GM19351 (cell line): Measurements from ENCODE around the gene FANCC.

Experiments used
- ATAC-seq: cut with Tn5 transposase; IDR thresholded peaks from one replicate; pipeline ENCODE4 v1.9.1; 2021; ENCODE audit warnings: mild to moderate bottlenecking, moderate library complexity; ENCODE audit not compliant: unreplicated experiment

The FANCC gene

DNA sequence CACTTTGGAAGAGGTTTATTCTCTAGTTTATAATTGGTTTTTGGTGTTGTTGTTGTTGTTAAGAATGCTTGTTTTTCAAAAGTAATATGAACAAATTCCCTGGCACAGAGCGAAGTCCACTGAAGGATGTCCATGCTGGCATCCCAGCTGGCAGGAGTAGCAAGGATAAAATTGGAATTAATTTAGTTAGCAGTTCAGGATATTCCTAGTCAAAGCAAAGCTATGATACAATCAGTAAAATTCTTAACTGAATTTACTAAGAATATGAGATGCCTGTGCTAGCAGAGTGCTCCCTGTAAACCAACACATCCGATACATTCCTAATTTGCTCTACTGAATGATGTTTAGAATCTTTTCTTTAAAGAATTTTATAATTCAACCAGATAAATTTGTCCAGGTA lies 161.4 kb downstream of the FANCC start:
- no peak for ATAC-seq

DNA sequence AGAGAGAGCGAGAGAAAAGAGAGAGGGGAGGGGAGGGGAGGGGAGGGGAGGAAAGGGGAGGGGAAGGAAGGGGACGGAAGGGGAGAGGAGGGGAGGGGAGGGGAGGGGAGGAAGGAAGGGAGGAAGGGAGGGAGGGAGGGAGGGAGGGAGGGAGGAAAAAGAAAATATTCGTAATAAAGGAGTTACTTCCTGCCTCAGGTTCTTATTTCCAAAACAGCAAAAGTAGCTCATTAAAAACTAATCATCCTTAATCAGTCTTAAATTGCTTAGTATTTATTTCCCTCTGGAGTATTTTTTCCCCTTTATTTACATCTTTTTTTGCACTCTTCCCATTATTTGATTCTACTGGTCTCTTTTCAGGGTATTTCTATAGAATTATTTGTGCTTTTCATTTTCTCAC lies 162.3 kb downstream of the FANCC start:
- no peak for ATAC-seq

DNA sequence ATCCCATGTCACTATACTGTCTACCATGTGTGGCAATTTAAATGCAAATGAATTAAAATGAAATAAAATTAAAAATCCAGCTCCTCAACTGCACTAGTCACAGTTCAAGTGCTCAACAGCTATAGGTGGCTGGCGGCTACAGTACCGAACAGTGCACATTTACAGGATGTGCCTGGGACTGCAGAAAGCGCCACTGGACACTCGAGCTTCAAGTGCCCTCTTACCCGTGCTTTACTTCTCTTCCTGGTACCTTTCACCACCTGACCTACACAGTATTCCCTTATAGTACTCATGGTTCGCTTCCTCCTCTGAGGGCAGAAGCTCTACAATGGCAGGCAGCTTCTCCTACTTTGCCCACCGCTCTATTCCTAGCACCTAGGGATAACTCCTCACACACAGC lies 166.6 kb downstream of the FANCC start:
- ATAC-seq, result no peak

DNA sequence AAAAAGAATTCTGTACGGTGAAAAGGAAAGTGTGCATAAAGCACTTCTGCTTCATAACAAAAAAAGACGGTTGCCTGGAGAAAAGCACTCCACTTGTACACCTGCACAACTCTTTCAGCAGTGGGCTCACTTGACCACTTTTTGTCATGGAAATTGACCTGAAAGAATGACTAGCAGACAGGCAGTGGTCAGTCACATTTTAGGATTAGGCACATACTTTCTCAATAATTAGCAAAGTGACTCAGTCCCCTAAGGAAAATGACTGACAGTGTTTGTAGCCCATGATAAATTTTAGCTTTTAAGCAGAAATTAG lies 169.3 kb downstream of the FANCC start:
- no peak for ATAC-seq

DNA sequence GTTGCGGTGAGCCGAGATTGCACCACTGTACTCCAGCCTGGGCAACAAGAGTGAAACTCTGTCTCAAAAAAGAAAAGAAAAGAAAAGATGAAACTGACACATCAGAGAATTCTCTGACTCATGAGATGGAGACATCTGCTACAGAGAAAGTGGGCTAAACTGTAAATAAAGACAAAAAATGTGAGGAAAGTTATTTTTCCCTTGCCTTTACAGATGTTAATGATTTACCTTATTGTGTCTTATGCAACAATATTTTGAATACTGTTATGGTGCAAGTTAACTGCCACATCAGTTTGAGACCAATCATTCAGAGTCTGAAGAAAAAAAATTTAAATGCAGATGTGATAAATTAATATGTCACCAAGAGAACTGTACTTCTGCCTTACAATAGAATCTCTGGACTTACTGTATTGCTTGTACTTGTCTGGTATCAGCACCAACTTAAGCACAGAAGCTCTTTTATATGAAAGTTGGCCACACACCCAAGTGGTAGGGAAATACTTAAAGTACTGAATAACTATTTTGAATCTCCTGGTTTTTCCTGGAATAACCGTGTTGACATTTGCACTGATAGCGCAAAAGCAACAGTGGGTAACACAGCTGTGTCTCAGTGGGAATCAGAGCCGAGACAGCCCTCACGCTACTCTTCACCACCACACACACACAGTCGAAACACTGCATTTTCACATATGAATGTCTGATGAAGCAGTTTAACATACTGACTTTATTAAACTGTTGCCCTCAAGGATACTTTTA lies 169.9 kb downstream of the FANCC start:
- ATAC-seq, result no peak

DNA sequence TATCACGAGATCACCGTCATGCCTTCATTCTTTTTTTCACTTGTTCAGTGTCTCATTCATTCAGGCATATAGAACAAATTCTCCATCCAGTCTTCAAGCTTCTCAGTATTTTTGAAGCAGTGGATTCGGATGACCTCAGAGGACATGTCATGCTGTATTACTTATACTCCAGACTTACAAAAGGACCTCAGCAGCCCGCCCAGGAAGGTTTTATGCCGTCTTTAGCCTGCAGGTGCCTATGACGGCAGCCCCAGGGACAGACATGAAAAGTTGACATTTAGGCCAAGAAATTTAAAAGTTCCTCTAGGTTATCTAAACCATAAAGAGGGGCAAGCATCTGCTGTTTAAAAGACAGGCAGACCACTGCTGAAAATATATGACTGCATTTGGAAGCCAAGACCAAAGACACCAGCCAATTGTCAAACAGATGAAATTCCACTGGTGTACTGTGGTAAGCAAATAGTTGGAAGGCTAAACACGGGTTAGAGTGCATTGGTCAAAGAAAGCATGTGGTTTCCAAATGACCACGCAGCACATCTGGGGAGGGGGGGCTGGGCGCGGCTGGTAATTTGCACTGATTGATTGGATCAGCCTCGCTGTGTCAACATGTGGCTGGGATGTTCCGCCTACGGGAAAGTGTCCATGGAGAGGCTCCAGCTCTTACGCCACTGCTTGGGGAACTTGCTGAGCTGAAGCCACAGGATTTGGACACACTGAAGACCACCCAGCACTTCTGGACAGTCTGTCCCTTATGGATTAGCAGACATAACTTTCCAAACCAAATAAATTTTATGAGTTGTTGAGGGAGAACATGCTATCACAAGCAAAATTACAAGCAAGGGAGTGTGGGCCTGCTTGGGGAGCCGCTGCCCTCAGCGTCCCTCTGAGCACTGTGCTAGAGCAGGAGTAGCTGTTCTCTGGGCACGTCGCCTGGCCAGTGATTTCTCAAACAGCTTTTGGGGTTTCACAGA lies 173.6 kb downstream of the FANCC start:
- ATAC-seq, result no peak

DNA sequence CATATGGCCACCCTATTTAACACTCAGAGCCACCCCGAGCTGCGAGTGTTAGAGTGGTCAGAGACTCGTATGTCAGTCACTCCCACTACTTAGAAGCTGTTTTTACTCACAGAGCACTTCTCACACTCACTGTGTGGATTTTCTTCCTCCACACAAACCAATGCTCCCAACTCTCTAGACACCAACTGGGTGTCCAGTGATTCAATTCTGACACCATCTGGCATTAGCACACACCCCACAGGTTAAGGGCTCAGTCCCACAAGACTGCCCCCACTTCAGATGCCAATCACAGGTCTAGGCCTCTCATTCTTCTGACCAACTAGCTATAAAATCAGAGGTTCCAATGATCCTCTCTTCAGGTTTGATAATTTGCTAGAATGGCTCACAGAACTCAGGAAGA lies 174.8 kb downstream of the FANCC start:
- ATAC-seq, result no peak

DNA sequence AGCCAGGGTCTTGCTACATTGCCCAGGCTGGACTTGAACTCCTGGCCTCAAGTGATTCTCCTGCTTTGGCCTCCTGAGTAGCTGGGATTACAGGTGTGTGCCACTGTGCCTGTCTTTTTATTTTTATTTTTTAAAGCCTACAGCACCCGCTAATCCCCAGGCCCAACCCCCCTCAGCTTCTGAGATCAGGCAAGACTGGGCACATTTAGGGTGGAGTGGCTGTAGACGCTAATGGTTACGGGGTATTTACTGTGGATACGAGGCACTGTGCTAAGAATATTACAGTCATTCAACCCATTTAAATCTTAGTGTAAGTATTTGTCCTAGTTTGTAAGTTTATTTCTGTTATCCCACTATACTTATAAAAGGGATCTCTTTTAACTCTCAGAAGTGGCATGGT lies 175.2 kb downstream of the FANCC start:
- no peak for ATAC-seq

DNA sequence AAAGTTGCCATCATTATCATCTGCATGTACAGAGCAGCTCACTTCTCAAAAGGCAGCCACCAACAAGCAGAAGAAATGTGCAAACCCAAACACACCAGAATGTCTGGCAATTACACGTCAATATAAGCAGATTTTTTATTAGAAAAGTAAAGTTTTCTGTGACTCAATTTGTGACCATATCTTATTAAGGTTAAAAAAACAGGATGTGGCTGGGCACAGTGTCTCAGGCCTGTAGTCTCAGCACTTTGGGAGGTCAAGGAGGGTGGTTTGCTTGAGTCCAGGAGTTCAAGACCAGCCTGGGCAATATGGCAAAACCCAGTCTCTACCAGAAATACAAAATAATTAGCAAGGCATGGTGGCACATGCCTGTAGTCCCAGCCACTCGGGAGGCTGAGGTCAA lies 176.7 kb downstream of the FANCC start:
- ATAC-seq, result no peak

DNA sequence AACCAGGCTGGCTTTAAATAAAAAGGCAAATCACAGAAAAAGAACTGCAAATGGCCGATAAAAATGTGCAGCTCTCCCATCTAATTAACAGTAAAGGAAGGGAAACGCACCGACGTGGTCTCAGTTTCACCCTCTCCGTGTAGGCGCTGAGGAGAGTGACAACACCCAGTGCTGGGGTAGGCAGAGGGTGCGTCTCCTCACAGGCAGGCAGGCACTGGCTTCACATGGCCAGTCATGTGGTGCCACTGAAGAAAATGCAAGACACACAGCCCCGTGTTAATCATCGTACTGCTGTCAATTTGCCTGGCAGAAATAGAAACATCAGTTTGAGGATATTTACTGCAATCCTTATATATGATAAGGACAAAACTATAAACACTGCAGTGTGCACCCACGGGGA lies 178.4 kb downstream of the FANCC start:
- no peak for ATAC-seq

DNA sequence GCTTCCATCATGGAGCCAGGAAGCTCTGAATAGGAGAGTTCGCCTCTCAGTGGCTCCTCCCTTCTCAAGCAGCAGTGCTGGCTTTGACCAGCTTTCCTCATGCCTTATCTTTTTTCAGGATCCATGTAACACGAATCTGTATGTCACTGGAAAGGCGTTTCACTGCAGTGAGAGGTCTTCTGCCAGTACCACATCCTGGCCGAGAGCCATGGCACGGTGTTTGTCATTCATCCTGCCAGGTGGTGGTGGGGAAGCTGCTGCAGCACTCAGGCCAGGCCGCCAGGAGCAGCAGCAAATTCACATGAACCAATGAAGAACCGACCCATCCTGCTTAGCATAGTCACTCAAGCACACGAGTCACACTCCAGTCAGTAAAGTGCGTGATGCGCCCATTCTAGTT lies 179.0 kb downstream of the FANCC start:
- ATAC-seq, result no peak

DNA sequence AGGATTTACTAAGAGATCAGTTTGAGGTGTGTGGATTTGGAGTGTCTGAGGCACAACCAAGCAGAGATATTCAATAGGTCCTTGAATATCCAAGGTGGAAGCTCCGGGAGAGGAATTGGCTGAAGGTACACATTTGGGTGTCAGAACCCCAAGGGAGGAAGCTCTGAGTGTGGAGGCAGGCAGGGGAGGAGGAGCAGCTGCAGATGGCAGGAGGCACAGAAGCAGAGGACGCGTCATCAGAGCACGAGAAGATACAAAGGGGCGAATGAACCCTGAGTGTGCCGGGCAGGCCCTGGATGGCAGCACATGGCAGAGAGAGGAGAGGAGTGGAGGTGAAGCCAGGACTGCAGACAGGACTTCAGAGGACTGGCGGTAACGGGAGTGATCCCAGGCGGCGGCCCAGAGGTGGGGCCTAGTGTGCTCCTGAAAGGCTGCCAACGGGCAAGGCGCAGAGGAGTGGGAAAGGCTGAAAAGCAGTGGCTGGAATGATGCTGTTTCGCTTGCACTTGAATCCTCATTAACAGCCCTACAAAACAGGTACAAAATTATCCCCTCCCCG lies 179.8 kb downstream of the FANCC start:
- no peak for ATAC-seq

DNA sequence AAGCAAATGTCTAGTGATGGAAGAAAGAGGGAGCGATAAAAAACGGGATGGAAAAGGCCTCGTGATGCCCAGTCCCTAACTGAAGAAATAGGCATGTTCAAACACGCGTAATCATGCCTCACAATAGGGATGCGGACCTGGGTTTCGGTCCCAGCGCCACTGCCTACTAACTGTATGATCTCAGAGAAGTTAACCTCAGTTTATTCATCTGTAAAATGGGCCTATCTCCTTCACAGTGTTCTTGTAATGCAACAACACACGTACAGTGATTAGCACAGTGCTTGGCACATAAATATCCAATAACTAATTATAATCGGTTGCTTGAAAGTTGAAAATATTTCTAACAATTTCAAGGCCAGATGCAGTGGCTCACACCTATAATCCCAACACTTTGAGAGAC lies 181.8 kb downstream of the FANCC start:
- ATAC-seq, result no peak

DNA sequence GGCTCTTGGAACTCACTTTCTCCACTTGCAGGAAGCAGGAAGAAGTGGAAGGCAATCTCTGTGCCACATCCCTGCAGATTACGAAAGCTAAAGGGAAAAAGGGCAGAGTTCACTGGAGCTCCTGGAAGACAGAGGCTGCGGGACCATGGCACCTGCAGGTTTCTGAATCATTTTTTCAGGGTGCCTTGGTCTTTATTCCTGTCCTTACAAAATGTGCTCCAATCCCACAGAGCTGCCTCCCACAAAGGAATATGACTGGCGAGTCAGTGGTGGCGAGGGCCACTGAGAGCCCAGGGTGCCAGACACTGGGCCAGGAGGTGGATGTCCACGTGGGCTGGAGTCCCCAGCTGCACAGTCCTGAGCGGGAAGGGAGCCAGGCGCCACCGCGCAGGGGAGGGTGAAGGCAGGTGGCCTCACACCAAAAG lies 183.0 kb downstream of the FANCC start:
- no peak for ATAC-seq

DNA sequence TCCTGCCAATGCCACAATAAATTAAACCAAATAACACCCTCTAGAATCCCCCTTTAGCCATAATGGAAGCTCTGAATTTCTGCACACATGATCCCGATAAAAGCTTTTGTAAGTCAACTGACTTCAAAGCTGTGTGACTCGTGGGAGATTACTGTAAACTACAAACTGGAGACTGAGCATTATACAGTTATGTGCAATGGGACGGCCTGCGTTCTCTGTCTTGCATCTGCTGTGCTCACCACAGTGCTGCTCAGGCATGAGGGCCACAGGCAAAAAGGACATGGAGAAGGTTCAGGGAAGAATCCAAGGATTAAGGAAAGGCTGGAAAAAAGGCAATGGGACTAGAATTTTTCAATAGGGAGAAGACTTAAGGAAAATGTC lies 184.2 kb downstream of the FANCC start:
- ATAC-seq, result no peak

DNA sequence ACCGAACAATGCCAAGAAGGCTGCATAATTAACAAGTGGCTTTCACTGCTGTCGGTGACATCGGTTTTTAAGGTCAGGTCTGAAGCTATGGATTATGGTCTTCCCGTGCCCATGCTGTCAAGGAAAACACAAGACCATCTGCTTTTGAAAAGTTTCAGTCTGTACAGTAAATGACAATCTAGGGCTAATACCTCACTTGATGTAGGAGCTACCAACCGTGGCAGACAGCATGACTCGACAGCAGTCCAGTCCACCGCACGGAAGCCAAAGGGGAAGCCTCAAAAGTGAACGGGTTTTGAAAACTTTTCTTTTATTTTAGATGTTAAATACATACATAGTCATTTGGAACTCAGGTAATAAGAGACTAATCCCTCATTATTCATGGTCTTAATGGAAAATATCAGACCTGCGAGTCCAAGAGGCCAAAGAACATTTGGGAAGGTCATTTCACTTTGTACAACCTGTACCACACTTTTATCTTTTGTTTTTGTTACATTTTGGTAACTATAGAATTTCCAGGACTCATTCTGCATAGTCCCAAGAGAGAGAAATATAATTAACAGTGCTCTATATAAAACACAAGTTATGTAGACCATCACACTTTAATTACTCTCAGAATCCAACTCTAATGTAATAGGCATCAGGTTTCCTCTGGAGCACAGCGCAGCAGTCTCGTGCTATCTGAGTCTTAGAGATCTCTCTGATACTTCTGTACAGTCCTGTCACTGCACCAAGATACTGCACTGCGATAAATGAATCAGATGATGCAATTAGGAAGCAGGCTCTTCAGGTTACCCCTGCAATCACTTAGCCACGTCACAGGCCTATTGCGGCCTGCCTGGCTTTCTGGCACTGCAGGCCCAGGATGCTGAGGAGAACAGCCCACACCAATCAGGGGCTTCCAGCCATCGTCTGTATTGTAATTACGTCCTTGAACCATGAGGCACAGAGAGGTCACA lies 184.9 kb downstream of the FANCC start:
- ATAC-seq, result no peak

DNA sequence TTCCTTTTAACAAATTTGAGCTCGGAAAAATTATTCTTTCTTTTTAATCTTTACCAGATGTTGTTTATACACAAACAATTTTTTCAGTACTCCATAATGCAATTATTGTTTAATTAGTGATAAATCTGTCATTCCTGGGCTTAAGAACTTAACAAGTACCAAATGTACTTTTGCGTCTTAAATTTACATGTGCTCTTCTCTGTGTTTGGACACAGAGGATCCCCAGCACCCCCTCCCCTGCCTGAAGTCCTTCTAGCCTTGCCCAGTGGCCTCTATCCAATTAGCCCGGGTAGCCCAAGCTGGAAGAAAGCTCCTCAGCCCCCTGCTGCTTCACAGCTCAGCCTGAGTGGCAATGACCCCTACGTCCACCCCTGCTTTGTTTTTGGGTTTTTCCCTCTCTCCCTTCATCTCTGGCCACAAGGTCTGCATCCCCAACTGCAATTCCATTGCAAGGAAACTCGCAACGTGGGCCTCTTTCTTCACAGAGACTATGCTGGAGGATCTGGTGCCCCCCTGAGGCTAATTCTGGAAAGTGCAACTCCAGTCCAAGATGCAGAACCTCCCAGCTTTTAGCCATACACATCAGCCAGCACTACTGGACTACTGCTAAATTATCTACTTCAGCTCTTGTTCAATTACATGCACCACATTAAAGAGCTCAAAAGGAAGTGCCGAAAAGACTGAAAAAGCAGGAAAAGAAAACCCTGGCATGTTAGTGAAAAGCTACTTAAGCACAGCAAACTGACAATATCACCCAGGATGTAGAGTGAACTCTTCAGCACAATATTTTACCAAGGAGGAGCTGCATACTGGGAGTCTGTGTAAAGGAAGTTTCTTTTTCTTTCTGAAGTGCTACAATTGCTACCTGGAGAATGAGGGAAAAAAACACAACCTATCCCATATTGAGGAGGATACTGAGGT lies 186.2 kb downstream of the FANCC start:
- no peak for ATAC-seq

DNA sequence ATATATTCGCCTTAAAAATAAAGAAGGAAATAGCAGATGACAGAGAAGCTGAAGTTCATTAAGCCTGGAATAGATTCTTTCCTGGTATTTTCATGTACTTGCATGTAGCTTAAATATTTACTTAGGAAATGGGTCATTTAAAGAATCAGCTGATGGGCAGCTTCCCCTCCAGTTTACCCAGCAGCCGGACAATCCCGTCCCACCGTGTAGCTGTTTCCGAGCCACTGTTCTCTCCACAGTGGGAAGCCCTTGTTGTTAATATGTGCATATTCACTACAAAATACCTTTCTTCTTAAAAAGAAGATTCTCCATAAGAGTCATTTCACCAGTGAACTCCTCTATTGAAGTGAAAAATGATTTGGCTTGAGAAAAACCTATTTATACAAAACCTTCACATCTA lies 187.0 kb downstream of the FANCC start:
- ATAC-seq, result no peak

DNA sequence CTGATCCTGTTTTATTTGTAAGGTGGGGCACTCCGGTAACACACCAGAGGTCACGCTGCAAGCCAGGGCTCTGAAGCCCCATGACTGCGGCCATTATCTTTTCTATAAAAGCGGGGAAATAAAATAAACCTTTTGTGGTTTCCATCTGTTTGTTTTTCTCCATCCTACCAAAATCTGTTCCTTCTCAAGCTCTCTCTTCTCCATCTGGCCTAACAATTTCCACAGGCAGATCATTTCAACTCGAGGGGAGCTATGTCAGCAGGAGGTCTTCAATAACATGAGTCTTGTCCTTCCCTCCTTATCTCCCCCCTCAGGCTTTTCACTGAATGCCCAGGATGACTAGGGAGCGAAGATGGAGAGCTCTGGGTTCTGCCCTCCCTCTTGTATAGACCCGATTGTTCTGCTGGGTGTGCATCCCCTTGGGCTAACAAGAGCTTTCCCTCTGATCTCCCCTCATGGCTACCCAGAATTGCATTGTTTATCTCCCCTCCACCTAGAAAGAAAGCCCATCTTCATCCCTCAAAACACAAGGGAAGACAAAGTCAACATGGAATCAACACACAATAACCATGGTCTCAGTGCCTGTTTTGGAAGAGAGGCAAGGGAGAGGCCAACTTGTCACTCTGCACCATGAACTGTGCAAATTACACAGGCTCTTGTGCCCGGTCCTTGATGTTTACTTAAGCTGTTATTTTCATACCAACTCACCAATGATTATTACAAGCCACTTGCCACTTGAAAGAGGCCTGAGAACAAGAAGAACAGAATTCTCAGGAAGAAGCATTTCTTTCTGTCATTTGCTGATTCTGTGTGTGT lies 187.8 kb downstream of the FANCC start:
- no peak for ATAC-seq
